ENCODE measurements around the gene RABGAP1L.

RABGAP1L gene

GRCh38 chr1:174753131-174753530, 593.8 kb downstream of the RABGAP1L start:
- no peak overlapping the region for H3K4me3 ChIP-seq (ENCODE audit: low read depth, low read length)
- no peak for DNase-seq (ENCODE audit: low read depth)

GRCh38 chr1:174761335-174761734, 602.0 kb downstream of the RABGAP1L start:
- DNase-seq (ENCODE audit: low read depth): no peak
- H3K4me3 ChIP-seq (ENCODE audit: low read depth, low read length): no peak overlapping the region

GRCh38 chr1:174761901-174762585, 602.7 kb downstream of the RABGAP1L start:
- no peak for DNase-seq (ENCODE audit: low read depth)
- no peak overlapping the region for H3K4me3 ChIP-seq (ENCODE audit: low read depth, low read length)

- H3K4me3 ChIP-seq (ENCODE audit: low read depth, low read length): no peak overlapping the region
- no peak for DNase-seq (ENCODE audit: low read depth)
Observed at GRCh38 chr1:174764191-174764590, 604.9 kb downstream of the RABGAP1L start.

GRCh38 chr1:174766727-174767126, 607.4 kb downstream of the RABGAP1L start:
- no peak for DNase-seq (ENCODE audit: low read depth)
- H3K4me3 ChIP-seq (ENCODE audit: low read depth, low read length): no peak overlapping the region

GRCh38 chr1:174768516-174768915, 609.2 kb downstream of the RABGAP1L start:
- DNase-seq (ENCODE audit: low read depth): no peak
- no peak overlapping the region for H3K4me3 ChIP-seq (ENCODE audit: low read depth, low read length)

- no peak overlapping the region for H3K4me3 ChIP-seq (ENCODE audit: low read depth, low read length)
- DNase-seq (ENCODE audit: low read depth): no peak
Observed at GRCh38 chr1:174768949-174769348, 609.6 kb downstream of the RABGAP1L start.

GRCh38 chr1:174769961-174770549, 610.7 kb downstream of the RABGAP1L start:
- DNase-seq (ENCODE audit: low read depth): peak; percentile 6
- H3K4me3 ChIP-seq (ENCODE audit: low read depth, low read length): no peak overlapping the region

GRCh38 chr1:174775621-174776020, 616.3 kb downstream of the RABGAP1L start:
- no peak for DNase-seq (ENCODE audit: low read depth)
- no peak overlapping the region for H3K4me3 ChIP-seq (ENCODE audit: low read depth, low read length)

- no peak overlapping the region for H3K4me3 ChIP-seq (ENCODE audit: low read depth, low read length)
- no peak for DNase-seq (ENCODE audit: low read depth)
Observed at GRCh38 chr1:174777262-174777661, 617.9 kb downstream of the RABGAP1L start.

GRCh38 chr1:174785510-174785909, 626.2 kb downstream of the RABGAP1L start:
- no peak for DNase-seq (ENCODE audit: low read depth)
- no peak overlapping the region for H3K4me3 ChIP-seq (ENCODE audit: low read depth, low read length)

GRCh38 chr1:174786358-174786757, 627.0 kb downstream of the RABGAP1L start:
- no peak overlapping the region for H3K4me3 ChIP-seq (ENCODE audit: low read depth, low read length)
- DNase-seq (ENCODE audit: low read depth): no peak

- H3K4me3 ChIP-seq (ENCODE audit: low read depth, low read length): no peak overlapping the region
- DNase-seq (ENCODE audit: low read depth): no peak
Observed at GRCh38 chr1:174786760-174787159, 627.4 kb downstream of the RABGAP1L start.

GRCh38 chr1:174788981-174789380, 629.7 kb downstream of the RABGAP1L start:
- H3K4me3 ChIP-seq (ENCODE audit: low read depth, low read length): no peak overlapping the region
- peak; percentile 36 for DNase-seq (ENCODE audit: low read depth)

GRCh38 chr1:174789399-174789798, 630.1 kb downstream of the RABGAP1L start:
- peak; percentile 59 for DNase-seq (ENCODE audit: low read depth)
- no peak overlapping the region for H3K4me3 ChIP-seq (ENCODE audit: low read depth, low read length)

- DNase-seq (ENCODE audit: low read depth): no peak
- no peak overlapping the region for H3K4me3 ChIP-seq (ENCODE audit: low read depth, low read length)
Observed at GRCh38 chr1:174791863-174792262, 632.5 kb downstream of the RABGAP1L start.

- H3K4me3 ChIP-seq (ENCODE audit: low read depth, low read length): no peak overlapping the region
- DNase-seq (ENCODE audit: low read depth): no peak
Observed at GRCh38 chr1:174794861-174795260, 635.5 kb downstream of the RABGAP1L start.

GRCh38 chr1:174795806-174796205, 636.5 kb downstream of the RABGAP1L start:
- no peak overlapping the region for H3K4me3 ChIP-seq (ENCODE audit: low read depth, low read length)
- no peak for DNase-seq (ENCODE audit: low read depth)

GRCh38 chr1:174797398-174797797, 638.1 kb downstream of the RABGAP1L start:
- no peak overlapping the region for H3K4me3 ChIP-seq (ENCODE audit: low read depth, low read length)
- DNase-seq (ENCODE audit: low read depth): no peak

- no peak for DNase-seq (ENCODE audit: low read depth)
- peak overlapping the region; percentile 51 for H3K4me3 ChIP-seq (ENCODE audit: low read depth, low read length)
Observed at GRCh38 chr1:174799136-174799479, 639.8 kb downstream of the RABGAP1L start.

- no peak for DNase-seq (ENCODE audit: low read depth)
- H3K4me3 ChIP-seq (ENCODE audit: low read depth, low read length): peak overlapping the region; percentile 51
Observed at GRCh38 chr1:174800216-174800851, 641.0 kb downstream of the RABGAP1L start.
